ENCODE measurements around the gene HNMT.

DNA sequence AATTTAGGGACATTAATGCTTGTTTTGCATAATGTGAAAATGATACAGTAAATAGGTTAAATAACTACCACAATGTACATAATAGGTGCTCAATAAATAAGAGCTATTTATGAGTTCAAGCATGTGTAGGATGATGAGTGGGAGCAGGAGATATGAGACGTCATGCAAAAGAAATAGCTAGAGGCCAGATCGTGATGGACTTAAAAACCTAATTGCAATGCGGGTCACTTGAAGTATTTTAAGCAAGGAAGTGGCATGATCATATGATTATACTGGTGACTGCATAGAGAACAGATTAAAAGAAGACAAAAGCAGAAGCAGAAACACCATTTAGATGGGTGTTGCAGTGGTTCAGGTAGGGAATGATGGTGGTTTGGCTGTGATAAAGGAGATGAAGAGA lies 78.0 kb downstream of the HNMT start:
- no peak for TF ChIP-seq POLR2A (IDR thresholded peaks at IDR 0.05)
- TF ChIP-seq CTCF (IDR thresholded peaks at IDR 0.05) = no peak

Measured in gastroesophageal sphincter (tissue), 3 donors.